HG03571 (cell line): ENCODE measurements around the gene REXO4.

Source experiments
- ATAC-seq: cut with Tn5 transposase; IDR thresholded peaks from one replicate; pipeline ENCODE4 v1.9.1; 2021; ENCODE audit not compliant: unreplicated experiment

REXO4 gene

DNA sequence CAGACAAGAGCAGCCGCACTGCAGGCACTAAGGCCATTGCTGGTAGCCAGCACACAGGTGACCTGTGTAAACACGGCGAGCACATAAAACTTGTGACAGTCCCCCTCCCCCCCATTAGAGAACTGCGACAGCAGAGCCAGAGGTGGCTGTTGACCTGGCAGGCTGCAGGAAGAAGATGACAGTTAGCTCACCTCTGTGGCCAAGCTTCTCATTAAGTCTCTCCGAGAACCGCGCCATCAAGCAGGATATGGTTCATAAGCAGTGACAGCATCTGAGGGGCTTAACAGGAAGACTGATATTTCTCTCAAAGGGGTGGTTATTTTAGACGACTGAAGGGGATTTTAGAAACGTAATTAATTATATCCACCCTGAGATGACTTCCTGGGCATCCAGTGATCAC lies 47.1 kb downstream of the REXO4 start:
- no peak for ATAC-seq

DNA sequence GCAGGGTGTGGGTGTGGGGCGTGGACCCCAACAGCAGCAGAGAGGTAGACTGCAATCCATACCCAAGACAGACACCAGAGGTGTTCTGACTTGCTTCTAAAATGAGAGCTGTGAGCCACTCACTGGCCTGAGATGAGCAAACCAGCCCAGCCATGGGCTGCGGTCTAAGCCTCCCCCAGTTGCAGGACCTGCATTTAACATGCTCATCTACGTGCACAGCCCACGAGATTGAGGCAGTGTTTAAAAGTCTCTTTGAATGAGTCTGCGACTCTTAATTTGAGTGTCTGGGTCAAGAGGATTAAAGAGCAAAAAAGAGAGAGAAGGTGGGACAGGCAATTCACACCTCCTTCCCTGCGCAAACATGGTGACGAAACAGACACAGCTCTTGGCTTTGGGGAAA lies 47.9 kb downstream of the REXO4 start:
- ATAC-seq: no peak

DNA sequence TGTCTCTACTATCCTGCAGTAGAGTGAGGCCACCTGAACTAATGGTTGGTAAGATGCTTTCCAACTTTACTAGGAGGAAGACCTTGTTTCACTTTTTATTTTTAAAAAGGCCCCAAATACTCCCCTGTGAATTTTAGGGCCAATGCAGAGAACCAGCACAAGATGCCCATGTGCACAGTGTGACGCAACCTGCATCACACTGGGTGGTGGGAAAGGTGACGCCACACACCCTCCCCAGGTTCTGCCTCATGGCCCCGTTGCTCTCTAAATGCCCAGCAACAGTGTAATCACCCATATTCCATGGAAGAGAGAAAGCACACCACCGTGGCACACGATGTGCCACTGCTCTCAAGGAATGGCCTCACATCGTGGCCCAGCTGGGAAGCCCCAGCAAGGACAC lies 48.4 kb downstream of the REXO4 start:
- no peak for ATAC-seq

DNA sequence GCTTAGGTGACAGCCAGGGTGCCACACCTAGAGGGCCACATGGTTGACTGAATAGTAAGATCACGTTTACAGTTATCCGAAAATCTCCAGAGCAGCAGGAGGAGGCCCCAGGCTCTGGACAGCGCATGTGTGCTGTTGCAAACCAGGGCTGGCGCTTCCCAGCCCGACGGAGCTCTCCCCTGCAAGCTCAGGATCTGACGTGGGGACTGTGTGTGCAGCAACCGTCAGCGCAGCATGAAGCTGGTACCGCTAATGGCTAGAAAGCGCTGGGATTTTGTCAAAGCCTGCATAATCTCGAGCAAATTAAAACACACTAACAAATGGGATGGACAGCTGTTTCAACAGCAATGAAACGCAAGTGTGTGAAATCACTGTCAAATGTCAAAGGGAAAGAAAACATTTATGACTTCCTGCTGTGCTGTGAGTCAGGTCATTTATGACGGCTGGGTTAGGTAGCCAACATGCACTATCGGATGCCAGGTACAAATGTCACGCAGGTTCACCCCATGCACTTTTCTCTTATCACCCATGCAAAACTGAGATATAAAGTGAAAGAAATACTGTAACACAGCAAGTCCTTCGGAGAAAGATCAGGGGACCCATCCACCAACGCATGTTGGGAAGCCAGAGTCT lies 49.4 kb downstream of the REXO4 start:
- ATAC-seq: no peak

DNA sequence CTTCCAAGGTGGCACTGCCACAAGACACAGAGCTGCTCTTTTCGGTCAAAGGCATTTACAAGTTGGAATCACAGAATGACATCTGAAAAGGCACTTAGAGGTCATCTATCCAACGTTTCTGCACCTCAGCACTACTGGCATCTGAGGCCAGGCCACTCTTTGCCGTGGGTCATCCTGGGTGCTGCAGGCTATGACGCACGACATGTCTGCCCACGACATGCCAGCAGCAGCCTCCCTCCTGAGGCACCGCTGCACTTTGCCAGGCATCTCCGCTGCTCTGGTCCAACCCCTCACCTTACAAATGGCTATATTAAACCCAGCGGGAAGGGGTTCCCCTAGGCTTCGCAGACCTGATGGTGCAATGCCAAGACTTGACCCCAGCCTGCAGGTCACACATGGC lies 50.0 kb downstream of the REXO4 start:
- no peak for ATAC-seq

DNA sequence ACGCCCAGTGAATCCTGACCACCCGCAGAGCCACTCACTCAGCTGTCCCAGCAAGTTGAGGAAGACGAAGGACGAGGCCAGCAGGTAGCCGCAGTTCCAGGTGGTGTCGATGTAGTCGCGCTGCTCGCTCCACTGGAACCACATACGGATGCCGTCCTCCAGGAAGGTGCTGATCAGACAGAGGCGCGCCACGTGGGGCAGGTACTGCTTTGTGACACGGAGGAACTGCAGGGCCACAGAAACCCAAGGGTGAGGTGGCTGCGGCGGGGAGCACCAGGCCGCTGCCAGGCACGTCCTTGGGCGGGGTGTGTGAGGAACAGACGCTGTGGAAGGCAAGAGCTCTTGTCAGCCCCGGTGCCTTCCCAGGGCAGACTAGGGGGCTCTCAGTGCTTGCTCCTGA lies 50.6 kb downstream of the REXO4 start:
- no peak for ATAC-seq

DNA sequence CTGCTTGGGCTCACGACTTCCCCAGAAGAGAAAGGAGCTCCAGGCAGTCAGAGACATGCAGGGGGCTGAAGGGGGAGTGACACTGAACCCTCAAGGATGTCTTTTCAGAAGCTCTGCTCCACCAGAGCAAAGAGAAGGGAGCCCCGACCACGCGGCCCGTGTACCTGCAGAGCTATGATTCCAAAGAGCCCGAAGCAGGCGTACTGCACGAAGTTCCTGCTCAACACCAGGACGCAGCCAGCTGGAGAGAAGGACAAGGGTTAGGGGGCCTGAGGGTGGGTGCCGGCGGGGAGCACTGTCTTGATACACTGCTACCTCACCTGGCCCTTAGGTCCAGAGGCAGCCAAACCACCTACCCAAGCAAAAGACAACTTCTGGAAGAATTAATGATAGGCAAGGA lies 51.4 kb downstream of the REXO4 start:
- ATAC-seq: no peak

DNA sequence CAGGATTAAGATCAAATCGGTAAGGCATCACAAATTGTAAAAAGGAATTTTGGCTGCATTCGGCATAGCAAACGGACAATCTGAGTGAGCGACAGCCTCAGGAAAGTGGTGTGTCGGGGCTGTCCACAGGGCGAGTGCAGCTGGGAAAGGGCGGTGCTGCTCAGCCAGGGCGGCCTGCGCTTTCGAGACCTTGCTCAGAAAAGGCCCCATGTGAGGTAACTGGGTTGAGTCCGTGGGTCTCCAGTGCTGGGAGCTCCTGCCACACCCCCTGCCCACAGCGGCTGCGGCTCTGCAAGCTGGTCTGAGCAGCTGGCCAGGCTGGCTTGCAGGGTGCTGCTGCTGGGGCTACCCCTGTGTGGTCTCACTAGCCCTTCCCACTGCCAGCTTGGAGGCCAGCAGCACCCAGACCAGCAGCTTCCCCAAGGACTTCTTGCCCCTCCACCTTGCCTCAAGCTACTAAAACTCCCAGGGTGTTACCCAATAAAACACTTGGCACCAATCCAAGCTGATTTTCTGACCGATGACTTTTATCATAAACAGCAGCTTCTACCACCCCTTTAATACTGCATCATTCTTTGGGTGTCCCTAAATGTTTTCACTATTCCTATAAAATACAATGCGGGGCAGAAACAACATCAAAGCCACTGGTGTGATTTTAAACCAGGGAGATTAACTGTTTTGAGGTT lies 55.3 kb downstream of the REXO4 start:
- ATAC-seq: no peak

DNA sequence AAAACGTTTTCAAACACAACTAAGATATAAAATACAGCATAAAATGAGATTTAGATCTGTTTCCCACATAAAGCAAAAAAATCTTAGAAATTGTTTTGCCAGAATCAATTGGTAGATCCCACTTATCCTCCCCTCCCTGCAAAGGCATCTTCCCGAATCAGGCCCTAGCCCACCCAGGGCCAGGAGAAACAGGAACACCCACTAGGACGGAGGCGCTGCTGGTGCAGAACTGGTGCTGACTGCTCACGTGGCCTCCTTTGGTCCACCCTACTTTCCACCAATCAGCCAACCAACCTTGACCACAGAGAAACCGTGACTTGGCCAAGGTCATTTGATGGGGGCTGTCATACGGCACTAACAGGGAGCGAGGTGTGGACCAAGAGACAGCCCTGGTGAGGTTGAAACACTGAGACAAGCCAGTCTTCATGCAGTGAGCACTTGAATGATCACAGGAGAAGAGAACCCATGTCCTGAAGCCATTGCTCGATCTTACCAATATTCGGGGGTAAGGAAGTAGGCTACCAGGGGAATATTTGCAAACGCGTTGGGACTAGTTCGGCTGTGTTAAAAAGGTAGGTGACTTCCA lies 56.2 kb downstream of the REXO4 start:
- ATAC-seq: no peak

DNA sequence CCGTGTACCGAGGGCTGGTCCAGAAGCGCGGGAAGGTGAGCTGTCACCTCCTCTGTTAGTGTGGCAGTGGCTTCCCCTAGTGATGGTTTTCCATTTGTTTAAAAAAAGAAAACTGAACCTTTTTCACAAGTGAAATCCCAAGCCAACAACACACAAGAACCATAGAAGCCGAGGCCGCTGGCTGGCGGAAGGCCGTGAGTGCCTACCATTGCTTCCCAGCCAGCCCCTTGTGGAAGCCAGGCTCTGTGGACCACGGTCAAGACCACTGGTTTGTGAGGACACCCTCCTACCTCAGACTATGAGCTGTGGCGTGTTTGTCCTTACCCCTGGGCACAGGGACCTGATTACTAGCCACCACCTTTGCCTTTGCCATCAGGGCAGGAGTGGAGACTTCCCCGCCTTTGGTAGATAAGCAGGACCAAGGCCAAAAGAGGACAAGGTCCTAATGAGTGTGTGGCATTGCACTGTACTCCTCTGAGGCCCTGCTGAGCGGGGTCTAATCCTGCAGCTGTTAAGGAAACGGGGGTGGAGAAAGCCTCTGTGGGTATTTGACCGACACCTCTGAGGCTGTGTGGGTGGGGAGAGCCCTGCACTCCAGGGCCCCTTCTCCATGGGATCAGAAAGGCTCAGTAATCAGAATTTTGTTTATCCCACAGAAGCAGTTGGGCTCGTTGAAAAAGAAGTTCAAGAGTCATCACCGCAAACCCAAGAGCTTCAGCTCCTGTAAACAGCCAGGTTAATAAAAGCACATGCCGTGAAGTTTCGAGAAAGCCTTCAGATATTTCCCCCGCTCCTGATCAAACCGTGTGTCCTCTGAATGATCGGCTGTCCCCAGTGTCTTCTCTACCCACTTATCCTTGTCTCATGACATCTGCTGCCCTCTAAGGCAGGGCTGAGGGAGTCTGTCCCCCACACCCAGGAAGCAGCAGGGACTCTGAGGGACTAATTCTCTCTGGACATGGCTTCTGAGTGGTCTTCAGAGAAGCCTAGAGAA lies 57.1 kb downstream of the REXO4 start:
- ATAC-seq: no peak

DNA sequence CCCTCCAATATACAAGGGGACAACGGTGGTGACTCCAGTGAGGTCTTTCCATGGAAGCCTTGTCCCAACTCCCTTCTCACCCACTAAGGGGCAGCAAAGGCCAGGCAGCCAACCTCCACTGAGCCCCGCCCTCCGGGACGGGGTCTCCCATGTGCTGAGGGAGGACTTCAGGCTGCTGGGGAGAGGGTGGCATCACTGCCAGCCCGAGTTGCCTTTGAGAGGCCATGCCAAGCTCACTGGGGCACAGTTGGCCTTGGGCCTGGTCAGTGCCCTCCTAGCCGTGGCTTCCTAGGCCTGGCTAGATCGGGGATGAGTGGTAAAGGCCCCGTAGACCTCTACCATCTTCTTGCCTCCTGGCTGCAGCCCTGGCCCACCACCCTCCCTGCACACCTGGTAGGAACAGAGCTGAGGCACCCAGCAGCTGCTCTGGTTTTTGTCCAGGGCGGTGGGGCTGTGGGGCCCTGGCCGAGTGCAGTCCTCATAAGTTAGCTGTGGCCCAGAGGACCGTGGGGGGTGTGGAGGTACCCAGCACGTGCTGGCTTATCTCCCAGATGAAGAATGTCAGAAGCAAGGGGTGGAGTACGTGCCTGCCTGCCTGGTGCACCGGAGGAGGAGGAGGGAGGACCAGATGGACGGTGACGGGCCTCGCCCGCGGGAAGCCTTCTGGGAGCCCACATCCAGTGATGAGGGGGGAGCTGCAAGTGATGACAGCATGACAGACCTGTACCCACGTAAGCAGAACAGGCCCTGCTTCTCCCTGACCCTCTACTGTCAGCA lies 58.2 kb downstream of the REXO4 start:
- ATAC-seq: no peak

DNA sequence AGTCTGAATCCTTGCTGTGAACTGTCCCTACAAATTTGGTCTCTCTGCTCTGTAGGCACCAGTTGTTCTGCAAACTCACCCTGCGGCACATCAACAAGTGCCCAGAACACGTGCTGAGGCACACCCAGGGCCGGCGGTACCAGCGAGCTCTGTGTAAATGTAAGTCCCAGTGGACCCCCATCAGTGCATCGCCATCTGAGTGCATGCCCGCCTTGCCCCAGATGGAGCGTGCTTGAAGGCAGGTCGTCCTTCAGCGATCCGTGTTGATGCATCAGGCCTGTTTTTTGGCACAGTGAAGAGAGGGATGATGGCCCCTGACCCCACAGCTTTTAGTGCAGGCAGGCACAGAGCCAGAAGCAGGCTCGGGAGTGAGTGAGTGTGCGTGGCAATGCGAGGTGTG lies 60.2 kb downstream of the REXO4 start:
- ATAC-seq: no peak

DNA sequence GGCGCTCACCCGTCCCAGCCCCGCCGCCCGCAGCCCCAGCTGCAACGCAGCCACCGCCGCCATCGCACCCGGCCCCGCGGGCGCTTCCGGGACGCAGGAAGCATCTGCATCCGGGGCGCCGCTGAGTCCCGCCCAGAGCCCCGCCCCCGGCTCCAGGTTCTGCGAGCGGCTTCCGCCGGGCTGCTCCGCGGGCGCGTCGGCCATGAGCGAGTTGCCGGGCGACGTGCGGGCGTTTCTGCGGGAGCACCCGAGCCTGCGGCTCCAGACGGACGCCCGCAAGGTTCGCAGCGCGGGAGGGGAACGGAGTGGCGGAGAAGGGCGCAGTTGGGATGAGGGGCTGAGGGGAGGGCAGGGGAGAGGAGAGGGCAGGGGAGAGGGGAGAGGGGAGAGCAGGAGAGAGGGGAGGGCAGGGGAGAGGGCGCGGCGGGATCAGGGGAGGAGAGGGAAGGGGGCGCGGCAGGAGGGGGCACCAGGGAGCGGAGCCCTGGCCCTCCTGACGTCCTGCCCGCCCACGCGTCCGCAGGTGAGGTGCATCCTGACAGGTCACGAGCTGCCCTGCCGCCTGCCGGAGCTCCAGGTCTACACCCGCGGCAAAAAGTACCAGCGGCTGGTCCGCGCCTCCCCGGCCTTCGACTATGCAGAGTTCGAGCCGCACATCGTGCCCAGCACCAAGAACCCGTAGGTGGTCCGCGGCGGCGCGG lies 61.3 kb downstream of the REXO4 start, which contains the start of the genes SURF1 and SURF2:
Gene SURF1, minus strand, starts transcription at position 97 of the 701 bp plus-strand sequence. Its CDS starts 34 bp downstream, at position 63.
Gene SURF2, plus strand, starts transcription at position 160 of the 701 bp plus-strand sequence. Its CDS starts 43 bp downstream, at position 203.
- ATAC-seq: peak; percentile 63
